BLaER1 treated with 17β-estradiol and CSF1 and Interleukin-3, amounts not matched to agents 10 nM and 100 nM (cell line): ENCODE measurements around the gene NMRK1.

Experiments used
- H3K27ac ChIP-seq, 11 experiments: shearing (Covaris generic); formaldehyde crosslinking; 2 replicates each; pipeline ENCODE4 v1.8.1; 2022
- H3K27me3 ChIP-seq, 11 experiments: shearing (Covaris generic); formaldehyde crosslinking; 2 replicates each; pipeline ENCODE4 v1.8.1; 2022
- H3K36me3 ChIP-seq, 11 experiments: shearing (Covaris generic); formaldehyde crosslinking; 2 replicates each; pipeline ENCODE4 v1.8.1; 2022
- H3K4me1 ChIP-seq, 10 experiments: shearing (Covaris generic); formaldehyde crosslinking; 2 replicates each; pipeline ENCODE4 v1.8.1; 2022
- H3K4me2 ChIP-seq, 11 experiments: shearing (Covaris generic); formaldehyde crosslinking; 2 replicates each; pipeline ENCODE4 v1.8.1; 2022
- H3K4me3 ChIP-seq, 10 experiments: shearing (Covaris generic); formaldehyde crosslinking; 2 replicates each; pipeline ENCODE4 v1.8.1; 2022
- H3K9ac ChIP-seq, 11 experiments: shearing (Covaris generic); formaldehyde crosslinking; 2 replicates each; pipeline ENCODE4 v1.8.1; 2022
- H3K9me3 ChIP-seq, 11 experiments: shearing (Covaris generic); formaldehyde crosslinking; replicated peaks in 1 of 11; 2 replicates each; pipeline ENCODE4 v1.8.1; 2022
- H4K20me1 ChIP-seq, 11 experiments: shearing (Covaris generic); formaldehyde crosslinking; 2 replicates each; pipeline ENCODE4 v1.8.1; 2022
- Cebpa-rat ChIP-seq, 11 experiments: shearing (Covaris generic); IDR thresholded peaks; 2 replicates each; pipeline ENCODE4 v1.8.1; 2022

Gene NMRK1

GRCh38 chr9:75087824-75088645 is at the start of gene NMRK1, which contains the start of gene OSTF1:
Gene NMRK1, minus strand, starts transcription at chr9:75088155. Its CDS starts 5,040 bp downstream, at chr9:75083115.
Gene OSTF1, plus strand, starts transcription at chr9:75088514. Its CDS starts 179 bp downstream, at chr9:75088693.
- TF ChIP-seq Cebpa-rat (IDR thresholded peaks at IDR 0.05): no peak
- H3K4me3 ChIP-seq: peak within 1 kb of the TSS; percentile 88 to 100 (median 95)
- peaks cover 44 to 64% (median 60%) of the 10 kb centered on the region in 10 experiments for H3K4me1 ChIP-seq

GRCh38 chr9:75134495-75134894 is 46.5 kb upstream of the NMRK1 start:
- Histone ChIP-seq H3K9me3 (peaks cover 0 to 7% (median 0%) of the 10 kb centered on the region in 11 experiments; a peak in 6 of 22 replicates), H3K4me3 (no peak overlapping the region), H4K20me1 (peaks cover 0 to 79% (median 0%) of the 10 kb centered on the region in 11 experiments; a peak in 5 of 22 replicates), H3K27ac (no peak overlapping the region), H3K27me3 (no peaks in the 10 kb centered on the region), H3K36me3 (peaks cover 72 to 100% (median 97%) of the 10 kb centered on the region in 11 experiments), H3K4me2 (no peak overlapping the region), H3K4me1 (peaks cover 6 to 32% (median 18%) of the 10 kb centered on the region in 10 experiments; a peak in 17 of 20 replicates), H3K9ac (no peak overlapping the region)
- no peak for TF ChIP-seq Cebpa-rat (IDR thresholded peaks at IDR 0.05)

More at GRCh38 chr9:75087824-75088645, at the start of gene NMRK1, which contains the start of gene OSTF1:
- Histone ChIP-seq H3K9me3 (no peaks in the 10 kb centered on the region), H3K27me3 (no peaks in the 10 kb centered on the region), H3K9ac (peak within 1 kb of the TSS; percentile 90 to 99 (median 95)), H4K20me1 (peaks cover 9 to 64% (median 39%) of the 10 kb centered on the region in 11 experiments; a peak in 20 of 22 replicates), H3K36me3 (peaks cover 0 to 18% (median 3%) of the 10 kb centered on the region in 11 experiments; a peak in 8 of 22 replicates), H3K27ac (peak within 1 kb of the TSS; percentile 85 to 99 (median 96)), H3K4me2 (peak within 1 kb of the TSS; percentile 87 to 99 (median 92))

GRCh38 chr9:75133396-75133795 is 45.4 kb upstream of the NMRK1 start:
- Histone ChIP-seq H3K4me3 (no peak overlapping the region), H3K9me3 (no peaks in the 10 kb centered on the region), H3K9ac (no peak overlapping the region), H3K4me1 (peaks cover 0 to 24% (median 10%) of the 10 kb centered on the region in 10 experiments; a peak in 13 of 20 replicates), H3K27me3 (no peaks in the 10 kb centered on the region), H3K36me3 (peaks cover 69 to 99% (median 96%) of the 10 kb centered on the region in 11 experiments), H4K20me1 (peaks cover 0 to 89% (median 0%) of the 10 kb centered on the region in 11 experiments; a peak in 5 of 22 replicates), H3K4me2 (no peak overlapping the region), H3K27ac (peak overlapping the region in 2 of 11 experiments; percentile 21 to 28; a peak in 2 of 22 replicates)
- no peak for TF ChIP-seq Cebpa-rat (IDR thresholded peaks at IDR 0.05)

- H3K4me1 ChIP-seq: peaks cover 0 to 17% (median 10%) of the 10 kb centered on the region in 10 experiments; a peak in 13 of 20 replicates
- no peaks in the 10 kb centered on the region for H3K9me3 ChIP-seq
- no peak overlapping the region for H3K9ac ChIP-seq
- peak overlapping the region in 6 of 11 experiments; percentile 19 to 51 (median 39); a peak in 9 of 22 replicates for H3K4me2 ChIP-seq
- H3K27me3 ChIP-seq: no peaks in the 10 kb centered on the region
- H3K36me3 ChIP-seq: peaks cover 62 to 95% (median 87%) of the 10 kb centered on the region in 11 experiments
- TF ChIP-seq Cebpa-rat (IDR thresholded peaks at IDR 0.05): peak in 2 of 11 experiments; percentile 11 to 55; a peak in 2 of 22 replicates
- H4K20me1 ChIP-seq: peaks cover 0 to 86% (median 0%) of the 10 kb centered on the region in 11 experiments; a peak in 5 of 22 replicates
- no peak overlapping the region for H3K4me3 ChIP-seq
- peak overlapping the region in 4 of 11 experiments; percentile 21 to 56 (median 38); a peak in 5 of 22 replicates for H3K27ac ChIP-seq
These were observed 44.3 kb upstream of the NMRK1 start for GRCh38 chr9:75132244-75132643.

GRCh38 chr9:75131700-75132099 is 43.7 kb upstream of the NMRK1 start:
- peaks cover 56 to 94% (median 83%) of the 10 kb centered on the region in 11 experiments for H3K36me3 ChIP-seq
- no peak overlapping the region for H3K4me3 ChIP-seq
- peaks cover 0 to 17% (median 10%) of the 10 kb centered on the region in 10 experiments; a peak in 13 of 20 replicates for H3K4me1 ChIP-seq
- peaks cover 0 to 86% (median 0%) of the 10 kb centered on the region in 11 experiments; a peak in 7 of 22 replicates for H4K20me1 ChIP-seq
- H3K9me3 ChIP-seq: no peaks in the 10 kb centered on the region
- no peak for TF ChIP-seq Cebpa-rat (IDR thresholded peaks at IDR 0.05)
- H3K4me2 ChIP-seq: peak overlapping the region in 7 of 11 experiments; percentile 11 to 51 (median 38); a peak in 9 of 22 replicates
- H3K9ac ChIP-seq: no peak overlapping the region
- no peaks in the 10 kb centered on the region for H3K27me3 ChIP-seq
- H3K27ac ChIP-seq: peak overlapping the region in 3 of 11 experiments; percentile 27 to 56 (median 49); a peak in 4 of 22 replicates

- Histone ChIP-seq H3K9me3 (no peaks in the 10 kb centered on the region), H3K9ac (no peak overlapping the region), H3K4me2 (no peak overlapping the region), H3K36me3 (peaks cover 48 to 94% (median 82%) of the 10 kb centered on the region in 11 experiments), H4K20me1 (peaks cover 0 to 86% (median 5%) of the 10 kb centered on the region in 11 experiments; a peak in 10 of 22 replicates), H3K27ac (0 out of 22 replicates have a peak overlapping the region, but pooled peaks of 1 of the 11 experiments have one; percentile 1), H3K27me3 (no peaks in the 10 kb centered on the region), H3K4me3 (no peak overlapping the region), H3K4me1 (peaks cover 0 to 17% (median 10%) of the 10 kb centered on the region in 10 experiments; a peak in 12 of 20 replicates)
- TF ChIP-seq Cebpa-rat (IDR thresholded peaks at IDR 0.05): no peak
These were observed 42.8 kb upstream of the NMRK1 start for GRCh38 chr9:75130621-75131230.

- no peak for TF ChIP-seq Cebpa-rat (IDR thresholded peaks at IDR 0.05)
- no peak overlapping the region for H3K4me3 ChIP-seq
- peaks cover 43 to 94% (median 79%) of the 10 kb centered on the region in 11 experiments for H3K36me3 ChIP-seq
- no peak overlapping the region for H3K27ac ChIP-seq
- H3K4me2 ChIP-seq: no peak overlapping the region
- no peaks in the 10 kb centered on the region for H3K27me3 ChIP-seq
- no peaks in the 10 kb centered on the region for H3K9me3 ChIP-seq
- no peak overlapping the region for H3K9ac ChIP-seq
- H4K20me1 ChIP-seq: peaks cover 0 to 86% (median 8%) of the 10 kb centered on the region in 11 experiments; a peak in 12 of 22 replicates
- H3K4me1 ChIP-seq: peaks cover 0 to 17% (median 10%) of the 10 kb centered on the region in 10 experiments; a peak in 12 of 20 replicates
These were observed 42.2 kb upstream of the NMRK1 start for GRCh38 chr9:75130172-75130571.

- H3K4me2 ChIP-seq: no peak overlapping the region
- peaks cover 0 to 93% (median 15%) of the 10 kb centered on the region in 11 experiments; a peak in 13 of 22 replicates for H4K20me1 ChIP-seq
- H3K36me3 ChIP-seq: peaks cover 34 to 94% (median 72%) of the 10 kb centered on the region in 11 experiments
- no peak overlapping the region for H3K27ac ChIP-seq
- no peak for TF ChIP-seq Cebpa-rat (IDR thresholded peaks at IDR 0.05)
- no peaks in the 10 kb centered on the region for H3K27me3 ChIP-seq
- H3K9ac ChIP-seq: no peak overlapping the region
- no peak overlapping the region for H3K4me3 ChIP-seq
- no peaks in the 10 kb centered on the region for H3K9me3 ChIP-seq
- H3K4me1 ChIP-seq: peaks cover 0 to 17% (median 10%) of the 10 kb centered on the region in 10 experiments; a peak in 12 of 20 replicates
These were observed 40.6 kb upstream of the NMRK1 start for GRCh38 chr9:75128535-75128934.
